Posterior cingulate gyrus (tissue), 11 donors: Measurements from ENCODE around the gene MLST8.

Experiments used
- DNase-seq, 10 donors: peaks; one replicate each; pipeline versions ENCODE4 v3.0.0 to v3.0.0-alpha.2; 2020 to 2021; ENCODE audit warnings: mixed read lengths in 3 of 10
- intact Hi-C: fragments of 100-400 bp; cut with DNase I; formaldehyde crosslinking; loops from one replicate; pipeline ENCODE4 v1.15.1; 2023

Gene MLST8

GRCh38 chr16:2226918-2227317 is 21.7 kb downstream of the MLST8 start:
- DNase-seq, result no peak
- intact Hi-C loops, result no loop called here

GRCh38 chr16:2228161-2228824 is 23.0 kb downstream of the MLST8 start:
- intact Hi-C loops, result no loop called here

GRCh38 chr16:2229091-2229490 is 23.8 kb downstream of the MLST8 start:
- no peak for DNase-seq
- intact Hi-C loops, result no loop called here

More at GRCh38 chr16:2228161-2228824, 23.0 kb downstream of the MLST8 start:
- DNase-seq, result no peak

- intact Hi-C loops, result no loop called here
Measured at GRCh38 chr16:2229632-2230250, 24.5 kb downstream of the MLST8 start.

GRCh38 chr16:2230376-2230775 is 25.1 kb downstream of the MLST8 start:
- intact Hi-C loops, result no loop called here
- no peak for DNase-seq

More at GRCh38 chr16:2229632-2230250, 24.5 kb downstream of the MLST8 start:
- no peak for DNase-seq

GRCh38 chr16:2231016-2231931 is 26.0 kb downstream of the MLST8 start:
- intact Hi-C loops, result no loop called here
- DNase-seq, result no peak

- DNase-seq, result no peak
- intact Hi-C loops, result no loop called here
Measured at GRCh38 chr16:2232094-2232990, 27.1 kb downstream of the MLST8 start.

- intact Hi-C loops, result no loop called here
- DNase-seq, result no peak
Measured at GRCh38 chr16:2233046-2233775, 28.0 kb downstream of the MLST8 start.

GRCh38 chr16:2233872-2234812 is 28.9 kb downstream of the MLST8 start:
- intact Hi-C loops, result no loop called here
- no peak for DNase-seq

- intact Hi-C loops, result no loop called here
- no peak for DNase-seq
Measured at GRCh38 chr16:2234813-2235170, 29.5 kb downstream of the MLST8 start.

GRCh38 chr16:2235234-2235651 is 30.0 kb downstream of the MLST8 start:
- DNase-seq, result no peak
- intact Hi-C loops, result no loop called here

GRCh38 chr16:2235695-2236336 is 30.6 kb downstream of the MLST8 start:
- intact Hi-C loops, result no loop called here
- DNase-seq, result no peak

- intact Hi-C loops, result no loop called here
- DNase-seq, result no peak
Measured at GRCh38 chr16:2236337-2237101, 31.3 kb downstream of the MLST8 start, which contains the start of gene DNASE1L2. Gene DNASE1L2 (plus strand): TSS chr16:2236444. CDS start chr16:2236817, 373 bp downstream.

- DNase-seq, result no peak
- intact Hi-C loops, result no loop called here
Measured at GRCh38 chr16:2237102-2237482, 31.8 kb downstream of the MLST8 start.

- no peak for DNase-seq
- intact Hi-C loops, result no loop called here
Measured at GRCh38 chr16:2237493-2238149, 32.4 kb downstream of the MLST8 start.

GRCh38 chr16:2238150-2238837 is 33.0 kb downstream of the MLST8 start:
- no peak for DNase-seq
- intact Hi-C loops, result no loop called here
